ENCODE data around the gene WNT2B. TPM values are rescaled to one million over a fixed set of nuclear protein-coding genes. Genes with fewer than 3 reads are reported as not detected.

Gene WNT2B
- total and polyA plus RNA-seq, 9 of the 15 experiments (the other 6 are each of a cell fraction or from before 2014, with no cell fraction given): 0.02 to 0.06 (median 0.04) TPM; not detected in 3

DNA sequence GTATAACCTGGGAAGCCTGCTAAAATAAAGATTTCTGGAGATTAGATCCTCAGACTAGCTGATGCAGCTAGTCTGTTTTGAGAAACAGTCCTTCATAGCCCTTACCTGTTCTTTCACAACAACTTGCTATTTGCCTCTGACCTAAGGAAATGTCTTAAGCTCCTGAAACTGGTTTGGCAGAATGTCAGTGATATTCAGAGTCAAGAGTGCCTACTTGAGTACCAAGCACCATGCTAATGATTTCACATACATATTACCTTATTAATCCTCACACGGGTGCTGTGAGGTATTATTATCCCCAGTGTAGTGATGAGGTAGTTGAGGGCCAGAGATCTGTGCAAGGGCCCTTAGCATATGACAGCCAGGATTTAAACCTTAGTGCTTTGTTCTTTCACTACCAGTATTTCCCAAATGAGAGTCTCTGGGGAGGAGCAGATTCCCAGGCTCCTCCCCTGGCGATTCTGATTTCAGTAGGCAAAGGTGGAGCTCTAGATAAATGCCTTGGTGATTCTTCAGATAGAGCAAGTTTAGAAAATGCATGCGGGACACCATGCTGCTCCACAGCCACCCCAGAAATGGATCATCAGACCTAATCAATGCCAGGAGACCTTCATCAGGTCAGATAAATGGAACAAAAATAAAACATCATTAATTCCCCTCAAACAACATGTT, 47.4 kb upstream of the WNT2B start (continued):
- TF ChIP-seq HDAC3 (IDR thresholded peaks at IDR 0.05; ENCODE audit: borderline replicate concordance, partially characterized antibody) (no peak), MED1 (CRISPR knock-in tag; IDR thresholded peaks at IDR 0.05; ENCODE audit: borderline replicate concordance) (no peak), KDM1A (IDR thresholded peaks at IDR 0.05) (peak; percentile 28 to 30; a peak in 1 of 4 replicates), NEUROD1 (IDR thresholded peaks at IDR 0.05; ENCODE audit: borderline replicate concordance, low read depth, low read length, partially characterized antibody) (no peak), FOXM1 (IDR thresholded peaks at IDR 0.05; ENCODE audit: low read depth) (no peak), FOXM1 (CRISPR knock-in tag; IDR thresholded peaks at IDR 0.05; ENCODE audit: low read depth) (no peak), ELF4 (CRISPR knock-in tag; IDR thresholded peaks at IDR 0.05) (no peak), HNRNPL (IDR thresholded peaks at IDR 0.05; ENCODE audit: low read depth, low read length) (no peak), TFAM (CRISPR knock-in tag; conservative IDR thresholded peaks at IDR 0.05) (no peak), SMARCE1 (IDR thresholded peaks at IDR 0.05) (no peak), CBX8 (IDR thresholded peaks at IDR 0.05; ENCODE audit: borderline replicate concordance, extremely low read depth, low read depth, low read length, poor library complexity, severe bottlenecking) (no peak), CREM (IDR thresholded peaks at IDR 0.05; ENCODE audit: low read depth) (no peak), KLF10 (CRISPR knock-in tag; IDR thresholded peaks at IDR 0.05) (no peak), RFX1 (IDR thresholded peaks at IDR 0.05) (peak; percentile 27; the same call in 1 of the 2 replicates), ZNF589 (CRISPR knock-in tag; IDR thresholded peaks at IDR 0.05; ENCODE audit: low read depth) (no peak), TCF7L2 (IDR thresholded peaks at IDR 0.05; ENCODE audit: low read depth, low read length) (no peak), ZNF232 (CRISPR knock-in tag; IDR thresholded peaks at IDR 0.05) (no peak), ZNF384 (IDR thresholded peaks at IDR 0.05; ENCODE audit: low read depth, low read length) (no peak), ZNF124 (CRISPR knock-in tag; IDR thresholded peaks at IDR 0.05) (no peak)
- TF ChIP-seq, protein P1, sequence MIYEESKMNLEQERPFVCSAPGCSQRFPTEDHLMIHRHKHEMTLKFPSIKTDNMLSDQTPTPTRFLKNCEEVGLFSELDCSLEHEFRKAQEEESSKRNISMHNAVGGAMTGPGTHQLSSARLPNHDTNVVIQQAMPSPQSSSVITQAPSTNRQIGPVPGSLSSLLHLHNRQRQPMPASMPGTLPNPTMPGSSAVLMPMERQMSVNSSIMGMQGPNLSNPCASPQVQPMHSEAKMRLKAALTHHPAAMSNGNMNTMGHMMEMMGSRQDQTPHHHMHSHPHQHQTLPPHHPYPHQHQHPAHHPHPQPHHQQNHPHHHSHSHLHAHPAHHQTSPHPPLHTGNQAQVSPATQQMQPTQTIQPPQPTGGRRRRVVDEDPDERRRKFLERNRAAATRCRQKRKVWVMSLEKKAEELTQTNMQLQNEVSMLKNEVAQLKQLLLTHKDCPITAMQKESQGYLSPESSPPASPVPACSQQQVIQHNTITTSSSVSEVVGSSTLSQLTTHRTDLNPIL (CRISPR knock-in tag; IDR thresholded peaks at IDR 0.05): no peak
- TF ChIP-seq, protein P2, sequence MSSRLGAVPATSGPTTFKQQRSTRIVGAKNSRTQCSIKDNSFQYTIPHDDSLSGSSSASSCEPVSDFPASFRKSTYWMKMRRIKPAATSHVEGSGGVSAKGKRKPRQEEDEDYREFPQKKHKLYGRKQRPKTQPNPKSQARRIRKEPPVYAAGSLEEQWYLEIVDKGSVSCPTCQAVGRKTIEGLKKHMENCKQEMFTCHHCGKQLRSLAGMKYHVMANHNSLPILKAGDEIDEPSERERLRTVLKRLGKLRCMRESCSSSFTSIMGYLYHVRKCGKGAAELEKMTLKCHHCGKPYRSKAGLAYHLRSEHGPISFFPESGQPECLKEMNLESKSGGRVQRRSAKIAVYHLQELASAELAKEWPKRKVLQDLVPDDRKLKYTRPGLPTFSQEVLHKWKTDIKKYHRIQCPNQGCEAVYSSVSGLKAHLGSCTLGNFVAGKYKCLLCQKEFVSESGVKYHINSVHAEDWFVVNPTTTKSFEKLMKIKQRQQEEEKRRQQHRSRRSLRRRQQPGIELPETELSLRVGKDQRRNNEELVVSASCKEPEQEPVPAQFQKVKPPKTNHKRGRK (tag; IDR thresholded peaks at IDR 0.05): no peak
- TF ChIP-seq, protein P3, sequence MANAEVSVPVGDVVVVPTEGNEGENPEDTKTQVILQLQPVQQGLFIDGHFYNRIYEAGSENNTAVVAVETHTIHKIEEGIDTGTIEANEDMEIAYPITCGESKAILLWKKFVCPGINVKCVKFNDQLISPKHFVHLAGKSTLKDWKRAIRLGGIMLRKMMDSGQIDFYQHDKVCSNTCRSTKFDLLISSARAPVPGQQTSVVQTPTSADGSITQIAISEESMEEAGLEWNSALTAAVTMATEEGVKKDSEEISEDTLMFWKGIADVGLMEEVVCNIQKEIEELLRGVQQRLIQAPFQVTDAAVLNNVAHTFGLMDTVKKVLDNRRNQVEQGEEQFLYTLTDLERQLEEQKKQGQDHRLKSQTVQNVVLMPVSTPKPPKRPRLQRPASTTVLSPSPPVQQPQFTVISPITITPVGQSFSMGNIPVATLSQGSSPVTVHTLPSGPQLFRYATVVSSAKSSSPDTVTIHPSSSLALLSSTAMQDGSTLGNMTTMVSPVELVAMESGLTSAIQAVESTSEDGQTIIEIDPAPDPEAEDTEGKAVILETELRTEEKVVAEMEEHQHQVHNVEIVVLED (CRISPR knock-in tag; IDR thresholded peaks at IDR 0.05): 0 out of 2 replicates have a peak, but pooled peaks have one; percentile 14
- TF ChIP-seq, protein P4, sequence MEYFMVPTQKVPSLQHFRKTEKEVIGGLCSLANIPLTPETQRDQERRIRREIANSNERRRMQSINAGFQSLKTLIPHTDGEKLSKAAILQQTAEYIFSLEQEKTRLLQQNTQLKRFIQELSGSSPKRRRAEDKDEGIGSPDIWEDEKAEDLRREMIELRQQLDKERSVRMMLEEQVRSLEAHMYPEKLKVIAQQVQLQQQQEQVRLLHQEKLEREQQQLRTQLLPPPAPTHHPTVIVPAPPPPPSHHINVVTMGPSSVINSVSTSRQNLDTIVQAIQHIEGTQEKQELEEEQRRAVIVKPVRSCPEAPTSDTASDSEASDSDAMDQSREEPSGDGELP (CRISPR knock-in tag; IDR thresholded peaks at IDR 0.05; ENCODE audit: borderline replicate concordance): no peak

Measured in K562 (cell line).